Colonic mucosa (tissue), 4 donors: ENCODE results near the gene CLDN2. TPM values are rescaled to one million over a fixed set of nuclear protein-coding genes. Genes with fewer than 3 reads are reported as not detected.
"Not testable (repeated sequence)": the region's sequence is repeated elsewhere in the genome, so short reads cannot be mapped to it uniquely, and the experiment has no call there.

Source experiments
- DNase-seq: peaks from one replicate; pipeline ENCODE4 v3.0.0-alpha.2; 2020
- H3K27ac ChIP-seq: fragments of 200-600 bp; one replicate; pipeline ENCODE4 v1.8.0; 2021
- H3K27me3 ChIP-seq: fragments of 200-600 bp; one replicate; pipeline ENCODE4 v1.8.0; 2021
- H3K36me3 ChIP-seq: fragments of 200-600 bp; one replicate; pipeline ENCODE4 v1.8.0; 2021
- H3K4me1 ChIP-seq: fragments of 200-600 bp; one replicate; pipeline ENCODE4 v1.8.0; 2021; ENCODE audit warnings: mild to moderate bottlenecking
- H3K4me3 ChIP-seq: fragments of 200-600 bp; one replicate; pipeline ENCODE4 v1.8.0; 2021
- H3K9ac ChIP-seq, 2 donors: one replicate each; pipeline ENCODE4 v1.7.0; 2013; ENCODE audit warnings: control low read depth in 2 of 2, low read depth in 2 of 2, low read length in 2 of 2
- H3K9me3 ChIP-seq: fragments of 200-600 bp; one replicate; pipeline ENCODE4 v1.8.0; 2021
- intact Hi-C: fragments of 100-400 bp; cut with DNase I; formaldehyde crosslinking; loops from one replicate; pipeline ENCODE4 v1.14.1; 2022
- total RNA-seq, 2 donors: library from RNA; stranded (reverse); fragmentation: NEBNext Ultra II Directional in 1 of 2; extraction: Animal tissue kit (Norgen Biotek cat#: 25700) in 1 of 2; gene quantifications; one replicate each; pipeline ENCODE4 v1.2.1, GENCODE V29; 2021
- TF ChIP-seq, protein P1 (sequence below): fragments of 200-600 bp; IDR thresholded peaks from one replicate; pipeline ENCODE4 v1.8.0; 2022; ENCODE audit warnings: antibody characterized with exemption, mild to moderate bottlenecking
- donor health status: healthy.
- donor health status: DM: no; HTN: no; CAD: no.
- donor health status: DM: no; HTN: no; CAD: no.

The CLDN2 gene, protein sequence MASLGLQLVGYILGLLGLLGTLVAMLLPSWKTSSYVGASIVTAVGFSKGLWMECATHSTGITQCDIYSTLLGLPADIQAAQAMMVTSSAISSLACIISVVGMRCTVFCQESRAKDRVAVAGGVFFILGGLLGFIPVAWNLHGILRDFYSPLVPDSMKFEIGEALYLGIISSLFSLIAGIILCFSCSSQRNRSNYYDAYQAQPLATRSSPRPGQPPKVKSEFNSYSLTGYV
- total RNA-seq = 1 to 10 TPM in 1 of 2 donors, under 1 TPM in 1; 0.58 to 1.9 TPM

DNA sequence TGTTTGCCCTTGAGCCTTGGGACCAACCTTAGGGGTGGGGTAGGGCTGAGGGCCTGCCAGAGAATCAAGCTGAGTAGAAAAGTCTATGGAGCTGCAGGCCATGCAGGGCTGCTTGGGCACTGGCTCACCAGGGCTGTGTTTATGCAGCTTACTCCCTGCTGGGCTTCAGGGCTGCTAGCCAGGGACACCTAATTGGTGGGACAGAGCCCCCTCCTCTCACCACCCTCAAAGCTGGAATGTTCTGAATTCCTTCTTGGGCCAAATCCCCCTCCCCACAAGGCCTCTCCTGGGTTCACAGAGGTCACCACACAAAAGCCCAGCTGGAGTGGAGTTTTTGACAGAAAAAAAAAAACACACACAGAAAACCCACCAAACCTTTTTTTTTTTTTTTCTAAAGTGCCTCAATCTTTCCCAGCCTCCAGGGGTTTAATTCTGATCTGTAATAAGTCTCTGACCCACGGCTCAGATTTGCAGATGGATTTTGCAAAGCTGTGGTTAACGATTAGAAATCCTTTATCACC is at the start of gene CLDN2:
CLDN2 (plus strand) TSS at position 471 of the 521 bp plus-strand sequence. CDS start 7,827 bp downstream, outside the sequence.
- H3K4me1 ChIP-seq = no peaks in the 10 kb centered on the region

DNA sequence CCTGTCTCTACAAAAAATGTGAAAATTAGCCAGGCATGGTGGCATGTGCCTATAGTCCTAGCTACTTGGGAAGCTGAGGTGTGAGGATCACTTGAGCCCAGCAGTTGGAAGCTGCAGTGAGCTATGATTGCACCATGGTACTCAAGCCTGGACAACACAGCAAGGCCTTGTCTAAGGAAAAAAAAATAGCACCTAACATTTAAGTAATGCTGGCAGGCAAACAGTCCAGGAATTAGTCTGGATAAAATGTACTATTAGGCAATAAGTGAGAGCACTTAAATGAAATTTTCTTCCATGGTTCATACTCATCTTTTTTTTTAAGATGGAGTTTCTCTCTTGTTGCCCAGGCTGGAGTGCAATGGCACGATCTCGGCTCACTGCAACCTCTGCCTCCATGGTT is 47.4 kb upstream of the CLDN2 start:
- H3K36me3 ChIP-seq, intact Hi-C loops, H3K4me3 ChIP-seq, H3K27ac ChIP-seq, H3K27me3 ChIP-seq, H3K9ac ChIP-seq, DNase-seq, H3K9me3 ChIP-seq, H3K4me1 ChIP-seq: not testable (repeated sequence)

More for the DNA sequence above, at the start of gene CLDN2:
- Histone ChIP-seq H3K4me3 (no peak within 1 kb of the TSS), H3K27ac (no peak within 1 kb of the TSS), H3K36me3 (no peaks in the 10 kb centered on the region), H3K27me3 (no peaks in the 10 kb centered on the region), H3K9ac (no peak within 1 kb of the TSS), H3K9me3 (no peaks in the 10 kb centered on the region)
- TF ChIP-seq, protein P1, sequence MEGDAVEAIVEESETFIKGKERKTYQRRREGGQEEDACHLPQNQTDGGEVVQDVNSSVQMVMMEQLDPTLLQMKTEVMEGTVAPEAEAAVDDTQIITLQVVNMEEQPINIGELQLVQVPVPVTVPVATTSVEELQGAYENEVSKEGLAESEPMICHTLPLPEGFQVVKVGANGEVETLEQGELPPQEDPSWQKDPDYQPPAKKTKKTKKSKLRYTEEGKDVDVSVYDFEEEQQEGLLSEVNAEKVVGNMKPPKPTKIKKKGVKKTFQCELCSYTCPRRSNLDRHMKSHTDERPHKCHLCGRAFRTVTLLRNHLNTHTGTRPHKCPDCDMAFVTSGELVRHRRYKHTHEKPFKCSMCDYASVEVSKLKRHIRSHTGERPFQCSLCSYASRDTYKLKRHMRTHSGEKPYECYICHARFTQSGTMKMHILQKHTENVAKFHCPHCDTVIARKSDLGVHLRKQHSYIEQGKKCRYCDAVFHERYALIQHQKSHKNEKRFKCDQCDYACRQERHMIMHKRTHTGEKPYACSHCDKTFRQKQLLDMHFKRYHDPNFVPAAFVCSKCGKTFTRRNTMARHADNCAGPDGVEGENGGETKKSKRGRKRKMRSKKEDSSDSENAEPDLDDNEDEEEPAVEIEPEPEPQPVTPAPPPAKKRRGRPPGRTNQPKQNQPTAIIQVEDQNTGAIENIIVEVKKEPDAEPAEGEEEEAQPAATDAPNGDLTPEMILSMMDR = no peak
- DNase-seq = no peak
- intact Hi-C loops = no loop called here

DNA sequence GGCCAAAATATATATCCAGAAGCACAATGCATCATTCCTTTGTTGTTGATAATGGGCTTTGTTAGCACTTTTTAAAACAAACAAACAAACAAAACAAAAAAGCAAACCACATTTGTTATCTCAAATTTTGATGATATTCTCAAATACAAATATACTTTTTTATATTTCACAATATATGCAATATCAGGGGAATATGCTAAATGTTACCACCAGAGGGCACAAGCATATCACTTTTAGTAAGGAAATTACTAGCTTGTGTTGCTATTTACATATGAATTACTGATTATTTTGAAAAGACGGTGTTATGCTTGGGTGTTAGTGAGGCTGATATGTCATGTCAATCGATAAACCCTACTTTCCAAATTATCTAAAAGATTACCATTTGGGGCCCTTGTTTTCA is 46.1 kb upstream of the CLDN2 start:
- H3K27me3 ChIP-seq = no peaks in the 10 kb centered on the region
- TF ChIP-seq, protein P1 = peak; percentile 54
- intact Hi-C loops = no loop called here
- no peaks in the 10 kb centered on the region for H3K36me3 ChIP-seq
- H3K9me3 ChIP-seq = no peaks in the 10 kb centered on the region
- H3K27ac ChIP-seq = no peak overlapping the region
- no peak for DNase-seq
- H3K9ac ChIP-seq = no peak overlapping the region
- no peak overlapping the region for H3K4me3 ChIP-seq
- H3K4me1 ChIP-seq = no peaks in the 10 kb centered on the region

DNA sequence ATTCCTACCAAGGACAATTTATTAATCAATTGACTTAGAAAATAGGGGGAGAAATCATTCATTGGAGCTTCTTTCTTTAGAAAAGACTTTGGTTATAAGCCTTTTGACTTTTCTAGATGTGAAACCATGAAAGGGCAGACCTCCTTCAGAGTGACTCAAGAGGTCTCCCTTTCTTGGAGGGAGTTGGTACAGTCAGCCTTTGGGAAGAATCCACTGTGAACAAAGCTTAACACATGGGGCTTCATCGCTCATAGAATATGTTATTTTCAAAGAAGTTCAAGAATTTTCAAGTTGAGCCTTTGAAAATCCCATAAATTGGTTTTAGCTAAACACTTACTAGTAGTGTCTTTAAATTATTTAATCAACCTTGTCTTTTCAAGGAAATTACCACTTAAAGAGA is 45.1 kb upstream of the CLDN2 start:
- intact Hi-C loops = no loop called here
- Histone ChIP-seq H3K4me1 (no peaks in the 10 kb centered on the region), H3K4me3 (no peak overlapping the region), H3K9me3 (no peaks in the 10 kb centered on the region), H3K27ac (no peak overlapping the region), H3K9ac (no peak overlapping the region), H3K27me3 (no peaks in the 10 kb centered on the region), H3K36me3 (no peaks in the 10 kb centered on the region)
- TF ChIP-seq, protein P1 = no peak
- DNase-seq = no peak

DNA sequence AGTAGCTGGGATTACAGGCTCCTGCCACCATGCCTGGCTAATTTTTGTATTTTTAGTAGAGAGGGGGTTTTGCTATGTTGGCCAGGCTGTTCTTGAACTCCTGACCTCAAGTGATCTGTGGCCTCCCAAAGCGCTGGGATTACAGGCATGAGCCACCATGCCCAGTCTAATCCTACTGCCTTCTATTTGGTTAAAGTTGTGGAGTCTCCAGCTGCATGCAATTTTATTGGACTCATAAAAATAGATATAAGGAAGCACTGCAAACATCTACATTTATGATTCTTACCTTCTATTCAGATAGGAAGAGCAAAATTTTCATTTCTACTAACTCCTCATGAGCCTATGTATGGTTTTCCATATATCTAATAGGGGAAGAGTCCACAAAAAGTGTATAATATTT is 30.7 kb upstream of the CLDN2 start:
- intact Hi-C loops = no loop called here
- TF ChIP-seq, protein P1 = no peak
- DNase-seq = no peak
- no peak overlapping the region for H3K4me3 ChIP-seq
- no peaks in the 10 kb centered on the region for H3K36me3 ChIP-seq
- no peak overlapping the region for H3K9ac ChIP-seq
- H3K27ac ChIP-seq = no peak overlapping the region
- no peaks in the 10 kb centered on the region for H3K27me3 ChIP-seq
- H3K4me1 ChIP-seq = no peaks in the 10 kb centered on the region
- H3K9me3 ChIP-seq = no peaks in the 10 kb centered on the region

DNA sequence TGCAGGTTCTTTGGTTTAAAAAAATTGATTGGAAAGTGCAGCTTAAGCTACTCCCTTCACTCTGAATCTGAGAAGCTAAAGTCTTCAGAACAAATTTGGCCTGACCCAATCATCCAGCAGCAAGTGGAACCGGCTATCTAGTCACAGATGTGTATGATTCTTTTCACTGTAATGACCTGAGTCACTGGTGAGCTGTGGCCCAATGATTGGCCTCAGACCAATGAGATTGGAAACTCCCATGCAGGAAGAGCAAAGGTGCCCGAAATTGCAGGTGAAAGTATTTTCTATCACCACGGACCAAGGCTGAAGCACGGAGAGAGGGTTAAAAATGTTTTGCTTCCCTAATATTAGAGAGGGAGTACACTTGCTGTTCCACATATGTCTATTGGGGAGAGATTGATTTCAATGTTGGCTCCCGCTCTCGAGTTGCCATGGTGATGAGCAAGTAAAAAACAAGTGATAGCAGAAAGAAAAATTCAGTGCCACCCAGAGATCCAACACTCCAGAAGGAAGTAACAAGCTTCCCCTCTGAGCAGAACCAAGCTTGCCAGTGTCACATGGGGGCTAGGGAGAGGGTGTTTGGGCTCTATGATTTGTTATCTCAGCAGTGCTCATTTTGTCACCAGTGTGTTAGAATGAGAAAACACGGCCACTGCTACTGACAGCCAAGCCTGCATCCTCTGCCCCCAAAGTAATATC is 28.3 kb upstream of the CLDN2 start:
- H3K4me3 ChIP-seq = no peak overlapping the region

More for the DNA sequence above, 28.3 kb upstream of the CLDN2 start:
- no peaks in the 10 kb centered on the region for H3K27me3 ChIP-seq
- no peaks in the 10 kb centered on the region for H3K9me3 ChIP-seq
- H3K36me3 ChIP-seq = no peaks in the 10 kb centered on the region
- intact Hi-C loops = no loop called here
- H3K27ac ChIP-seq = no peak overlapping the region
- TF ChIP-seq, protein P1 = no peak
- no peaks in the 10 kb centered on the region for H3K4me1 ChIP-seq
- no peak overlapping the region for H3K9ac ChIP-seq
- DNase-seq = no peak
